Neuronal stem cell (in vitro differentiated cells): ENCODE data around the gene SPPL2A.
A peak's percentile ranks its signal among the peaks of the same experiment; 100 is the strongest.
"Not testable (repeated sequence)": the region's sequence is repeated elsewhere in the genome, so short reads cannot be mapped to it uniquely, and the experiment has no call there.

ENCODE experiments used
- DNase-seq: peaks from one replicate; pipeline ENCODE4 v3.0.0-alpha.2; 2013; ENCODE audit warnings: low spot score
- H2AFZ ChIP-seq: one replicate; pipeline ENCODE4 v1.6.1; 2013; ENCODE audit warnings: mild to moderate bottlenecking, low read length, inconsistent platforms
- H2AK5ac ChIP-seq: 2 replicates; pipeline ENCODE4 v1.6.1; 2013; ENCODE audit warnings: low read depth, mild to moderate bottlenecking, inconsistent platforms, low read length, moderate library complexity, mixed read lengths
- H2BK120ac ChIP-seq: 2 replicates; pipeline ENCODE4 v1.6.1; 2013; ENCODE audit warnings: low read depth, mild to moderate bottlenecking, inconsistent platforms, low read length, moderate library complexity, mixed read lengths
- H2BK12ac ChIP-seq: one replicate; pipeline ENCODE4 v1.6.1; 2013; ENCODE audit warnings: low read length, inconsistent platforms
- H2BK15ac ChIP-seq: 2 replicates; pipeline ENCODE4 v1.6.1; 2013; ENCODE audit warnings: mild to moderate bottlenecking, low read length, inconsistent platforms, mixed read lengths
- H2BK5ac ChIP-seq: one replicate; pipeline ENCODE4 v1.6.1; 2013; ENCODE audit warnings: inconsistent platforms, mild to moderate bottlenecking, low read length, moderate library complexity
- H3K14ac ChIP-seq: one replicate; pipeline ENCODE4 v1.6.1; 2013; ENCODE audit warnings: low read length, inconsistent platforms
- H3K18ac ChIP-seq: 2 replicates; pipeline ENCODE4 v1.6.1; 2013; ENCODE audit warnings: low read length, inconsistent platforms
- H3K23ac ChIP-seq: 2 replicates; pipeline ENCODE4 v1.6.1; 2013; ENCODE audit warnings: low read depth, mild to moderate bottlenecking, mixed read lengths, low read length, inconsistent platforms; ENCODE audit not compliant: poor library complexity
- H3K27ac ChIP-seq: replicated peaks from 3 replicates; pipeline ENCODE4 v1.5.1; 2013; ENCODE audit warnings: low read length, inconsistent platforms
- H3K27me3 ChIP-seq, 3 experiments: 2 replicates each; pipeline ENCODE4 v1.6.1; 2013; ENCODE audit warnings: low read length in 3 of 3, mild to moderate bottlenecking in 2 of 3, inconsistent platforms in 1 of 3, low read depth in 1 of 3, mixed read lengths in 1 of 3, moderate library complexity in 1 of 3; ENCODE audit not compliant: control insufficient read depth in 3 of 3, insufficient read depth in 3 of 3
- H3K36me3 ChIP-seq, 2 donors: replicated peaks in 1 of 2; 2 replicates each; pipeline ENCODE4 v1.6.1; 2013; ENCODE audit warnings: low read length in 2 of 2; ENCODE audit not compliant: control insufficient read depth in 2 of 2, insufficient read depth in 2 of 2
- H3K4ac ChIP-seq: 2 replicates; pipeline ENCODE4 v1.6.1; 2013; ENCODE audit warnings: inconsistent platforms, mild to moderate bottlenecking, low read length, moderate library complexity
- H3K4me1 ChIP-seq, 2 donors: 1 replicate in 1 of 2; 2 replicates in 1 of 2; pipeline ENCODE4 v1.6.1; 2013; ENCODE audit warnings: low read length in 2 of 2, low read depth in 1 of 2; ENCODE audit not compliant: control insufficient read depth in 2 of 2, insufficient read depth in 1 of 2
- H3K4me2 ChIP-seq: one replicate; pipeline ENCODE4 v1.6.1; 2013; ENCODE audit warnings: mild to moderate bottlenecking, low read length, inconsistent platforms; ENCODE audit not compliant: insufficient read depth, poor library complexity, severe bottlenecking
- H3K4me3 ChIP-seq, 2 donors: 2 replicates each; pipeline ENCODE4 v1.5.1; 2013; ENCODE audit warnings: low read length in 2 of 2, mild to moderate bottlenecking in 2 of 2, inconsistent platforms in 1 of 2, moderate library complexity in 1 of 2
- H3K79me1 ChIP-seq: one replicate; pipeline ENCODE4 v1.6.1; 2013; ENCODE audit warnings: low read depth, mild to moderate bottlenecking, inconsistent platforms, low read length, moderate library complexity
- H3K9ac ChIP-seq: one replicate; pipeline ENCODE4 v1.6.1; 2013; ENCODE audit warnings: mild to moderate bottlenecking, low read depth, low read length, inconsistent platforms; ENCODE audit not compliant: poor library complexity
- H3K9me3 ChIP-seq, 2 donors: replicated peaks in 1 of 2; 2 replicates each; pipeline versions ENCODE3 to v1.6.1; 2013; ENCODE audit warnings: low read length in 2 of 2, mild to moderate bottlenecking in 2 of 2, inconsistent platforms in 1 of 2, low read depth in 1 of 2, mixed read lengths in 1 of 2, moderate library complexity in 1 of 2; ENCODE audit not compliant: control insufficient read depth in 2 of 2, insufficient read depth in 1 of 2
- H4K8ac ChIP-seq: one replicate; pipeline ENCODE4 v1.6.1; 2013; ENCODE audit warnings: low read depth, mild to moderate bottlenecking, inconsistent platforms, low read length, moderate library complexity
- H4K91ac ChIP-seq: one replicate; pipeline ENCODE4 v1.6.1; 2013; ENCODE audit warnings: low read length, low read depth, mild to moderate bottlenecking, inconsistent platforms; ENCODE audit not compliant: poor library complexity
- WGBS, 2 donors: extraction: QIAGEN DNeasy Blood & Tissue Kit; methylation state at CpG; one replicate each; pipeline ENCODE4 v1.1.7; 2013; ENCODE audit warnings: missing lambda C conversion rate in 2 of 2, mixed read lengths in 1 of 2; ENCODE audit not compliant: insufficient read length in 2 of 2, insufficient replicate concordance in 1 of 2; ENCODE audit errors: extremely low coverage in 2 of 2; 5-methylcytosine and 5-hydroxymethylcytosine counted together

The SPPL2A gene

DNA sequence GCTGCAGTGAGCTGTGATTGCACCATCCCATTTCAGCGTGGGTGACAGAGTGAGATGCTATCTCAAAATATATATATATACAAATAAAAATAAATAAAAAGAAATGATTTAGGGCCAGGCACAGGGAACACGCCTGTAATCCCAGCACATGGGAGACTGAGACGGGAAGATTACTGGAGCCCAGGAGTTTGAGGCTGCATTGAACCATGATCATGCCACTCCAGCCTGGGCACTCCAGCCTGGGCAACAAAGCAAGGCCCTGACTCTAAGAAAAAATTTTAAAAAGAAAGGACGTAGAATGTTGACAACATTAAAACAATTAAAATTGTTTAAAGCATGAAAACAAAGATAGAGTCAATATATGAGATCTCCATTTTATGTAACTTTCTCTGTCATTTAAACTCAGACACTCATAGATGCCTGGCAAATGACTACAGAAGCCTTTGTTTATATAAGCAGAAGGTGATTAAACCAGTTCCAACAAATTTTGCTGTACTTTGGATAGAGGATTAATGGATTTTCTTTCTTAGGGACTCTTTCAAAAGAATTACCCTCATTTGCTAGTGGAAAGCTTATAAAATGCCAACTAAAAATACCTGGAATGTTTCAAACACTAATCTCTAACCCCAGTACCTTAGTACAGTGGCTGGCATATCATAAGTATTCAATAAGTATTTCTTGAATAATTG, 68.3 kb downstream of the SPPL2A start:
- Histone ChIP-seq H3K9ac (no peak overlapping the region), H3K36me3 (peaks cover 0 to 2% of the 10 kb centered on the region in 2 donors), H2BK120ac (no peak overlapping the region), H2AK5ac (no peak overlapping the region), H3K14ac (no peak overlapping the region), H2BK15ac (no peak overlapping the region), H3K79me1 (no peaks in the 10 kb centered on the region), H3K4me1 (no peaks in the 10 kb centered on the region), H3K18ac (no peak overlapping the region), H3K4me3 (no peak overlapping the region), H3K9me3 (no peaks in the 10 kb centered on the region), H2BK12ac (no peak overlapping the region), H4K91ac (no peak overlapping the region), H3K4ac (no peak overlapping the region), H3K27me3 (no peaks in the 10 kb centered on the region), H3K23ac (no peak overlapping the region), H4K8ac (no peak overlapping the region), H2AFZ (no peak overlapping the region), H3K4me2 (no peak overlapping the region), H3K27ac (no peak overlapping the region), H2BK5ac (no peak overlapping the region)
- WGBS, 2 donors: no CpG with 5 or more reads among the region's 4 CpGs
- no peak for DNase-seq

DNA sequence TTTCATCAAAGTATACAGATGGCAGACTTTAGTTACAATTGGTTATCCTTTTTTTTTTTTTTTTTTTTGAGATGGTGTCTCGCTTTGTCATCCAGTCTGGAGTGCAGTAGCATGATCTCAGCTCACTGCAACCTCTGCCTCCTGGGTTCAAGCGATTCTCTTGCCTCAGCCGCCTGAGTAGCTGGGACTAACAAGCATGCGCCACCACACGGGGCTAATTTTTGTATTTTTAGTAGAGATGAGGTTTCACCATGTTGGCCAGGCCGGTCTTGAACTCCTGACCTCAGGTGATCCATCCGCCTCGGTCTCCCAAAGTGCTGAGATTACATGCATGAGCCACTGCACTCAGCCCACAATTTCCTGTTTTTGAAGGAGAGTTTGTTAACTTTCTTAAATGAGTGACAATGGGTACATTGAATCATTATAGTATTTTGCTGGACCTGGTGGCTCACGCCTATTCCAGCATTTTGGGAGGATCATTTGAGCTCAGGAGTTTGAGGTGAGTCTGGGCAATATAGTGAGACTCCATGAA, 70.8 kb downstream of the SPPL2A start:
- not testable (repeated sequence) for H3K14ac ChIP-seq, H3K79me1 ChIP-seq, H3K9me3 ChIP-seq, DNase-seq, H3K27ac ChIP-seq, H3K36me3 ChIP-seq, H3K4me2 ChIP-seq, H3K27me3 ChIP-seq, H4K8ac ChIP-seq, H3K4me3 ChIP-seq, H2BK120ac ChIP-seq, H2AFZ ChIP-seq, H3K4ac ChIP-seq, H2AK5ac ChIP-seq, H2BK15ac ChIP-seq, H2BK5ac ChIP-seq, H3K9ac ChIP-seq, H3K23ac ChIP-seq, H2BK12ac ChIP-seq, H3K4me1 ChIP-seq, H4K91ac ChIP-seq, H3K18ac ChIP-seq
- no CpG with 5 or more reads among the region's 9 CpGs for WGBS, 2 donors

DNA sequence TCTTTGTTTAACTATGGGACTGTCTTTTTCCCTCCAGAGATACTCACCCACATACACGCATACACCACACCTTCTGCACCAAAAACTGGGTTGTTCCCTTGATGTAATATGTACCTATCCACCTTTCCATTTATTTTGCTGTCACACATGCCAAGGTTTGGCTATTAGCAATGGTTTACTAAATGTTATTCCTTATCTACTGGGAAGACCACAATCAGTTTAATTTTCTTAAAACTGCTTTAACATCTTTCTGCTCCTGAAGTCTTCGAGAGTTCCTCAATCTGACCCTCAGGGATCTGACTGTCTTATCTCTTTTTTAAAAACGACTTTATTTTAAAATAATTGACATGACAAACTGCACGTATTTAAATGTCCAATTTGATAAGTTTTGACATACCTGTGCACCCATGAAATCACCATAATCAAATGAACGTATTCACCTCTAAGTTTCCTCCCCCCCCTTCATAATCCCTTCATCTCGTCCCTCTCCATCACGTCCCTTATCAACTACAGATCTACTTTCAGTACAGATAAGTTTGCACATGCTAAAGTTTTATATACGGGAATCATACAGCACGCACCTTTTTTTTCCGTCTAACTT, 78.1 kb downstream of the SPPL2A start:
- H3K4ac ChIP-seq: no peak overlapping the region
- WGBS, 2 donors: 98 to 100% methylated on average over 2 to 3 of the region's 10 CpGs
- no peak overlapping the region for H4K91ac ChIP-seq
- no peak overlapping the region for H3K9ac ChIP-seq
- H3K4me3 ChIP-seq: peak overlapping the region; percentile 78 to 88
- H3K36me3 ChIP-seq: peaks cover 0 to 27% of the 10 kb centered on the region in 2 donors
- H3K4me1 ChIP-seq: peaks cover 2 to 6% of the 10 kb centered on the region in 2 donors
- H3K4me2 ChIP-seq: peak overlapping the region; percentile 63
- no peak overlapping the region for H2AK5ac ChIP-seq
- peak overlapping the region; percentile 100 for H2AFZ ChIP-seq
- no peaks in the 10 kb centered on the region for H3K9me3 ChIP-seq
- no peak overlapping the region for H3K18ac ChIP-seq
- no peak overlapping the region for H3K14ac ChIP-seq
- H2BK120ac ChIP-seq: no peak overlapping the region
- DNase-seq: no peak
- H2BK5ac ChIP-seq: no peak overlapping the region
- H3K23ac ChIP-seq: no peak overlapping the region
- no peak overlapping the region for H3K27ac ChIP-seq
- H4K8ac ChIP-seq: no peak overlapping the region
- no peak overlapping the region for H2BK12ac ChIP-seq
- H3K79me1 ChIP-seq: peaks cover 8% of the 10 kb centered on the region
- no peaks in the 10 kb centered on the region for H3K27me3 ChIP-seq
- H2BK15ac ChIP-seq: no peak overlapping the region
